K562 (cell line): ENCODE data around the gene TFEB. TPM values are rescaled to one million over a fixed set of nuclear protein-coding genes. Genes with fewer than 3 reads are reported as not detected.

ENCODE experiments used
- ATAC-seq: fragments of 200-7000 bp; cut with Tn5 transposase; 3 replicates; pipeline ENCODE4 v1.9.1; 2020; ENCODE audit warnings: moderate library complexity
- BruUV-seq: library from RNA; stranded (reverse); fragments of 400-500 nt; replicated peaks from 2 replicates; lab custom pipeline; 2021; lab: Mats Ljungman, UMichigan
- CTCF ChIA-PET: fragments of 300-600 bp; formaldehyde crosslinking; extraction: SDS; loops from one replicate; lab custom pipeline; 2021; ENCODE audit warnings: low intra/inter-chr PET ratio; lab: Yijun Ruan, JAX
- POLR2A ChIA-PET: fragments of 300-600, 350-650 bp; sonication (Branson Sonifier 250); formaldehyde crosslinking; extraction: SDS; loops from one replicate; lab custom pipeline; 2021; ENCODE audit warnings: antibody characterized with exemption, inconsistent platforms; lab: Yijun Ruan, JAX
- DNase-seq, 4 experiments: peaks; one replicate each; pipeline versions ENCODE4 v3.0.0 to v3.0.0-alpha.2; 2011 to 2018; ENCODE audit warnings: low spot score in 3 of 4, mixed read lengths in 3 of 4; ENCODE audit errors: extremely low read depth in 1 of 4
- FAIRE-seq: peaks from 2 replicates; lab custom pipeline; 2011; peaks lifted over from hg19 to GRCh38; lab: Jason Lieb, UNC
- H2AFZ ChIP-seq: 2 replicates; pipeline ENCODE4 v1.6.0; 2011; ENCODE audit warnings: low read depth, low read length, control low read depth, inconsistent platforms
- H3K27ac ChIP-seq: fragments of 200-600 bp; 3 replicates; pipeline ENCODE4 v1.8.0; 2011; ENCODE audit warnings: low read depth, mild to moderate bottlenecking, control low read depth, inconsistent platforms, low read length, moderate library complexity, mixed read lengths; ENCODE audit errors: extremely low read depth
- H3K27me3 ChIP-seq, 2 experiments: fragments of 300-600 bp in 1 of 2; 2 replicates in 1 of 2; 3 replicates in 1 of 2; pipeline versions ENCODE4 v1.6.0 to v1.8.0; 2011; ENCODE audit warnings: inconsistent platforms in 2 of 2, low read length in 2 of 2, mild to moderate bottlenecking in 1 of 2, mixed read lengths in 1 of 2, moderate library complexity in 1 of 2; ENCODE audit not compliant: control insufficient read depth in 2 of 2, insufficient read depth in 2 of 2
- H3K36me3 ChIP-seq: fragments of 300-600 bp; 3 replicates; pipeline ENCODE4 v1.8.0; 2011; ENCODE audit warnings: mild to moderate bottlenecking, low read length, inconsistent platforms; ENCODE audit not compliant: control insufficient read depth, insufficient read depth
- H3K4me1 ChIP-seq, 2 experiments: fragments of 200-600 bp in 1 of 2; replicated peaks in 1 of 2; 2 replicates in 1 of 2; 3 replicates in 1 of 2; pipeline versions ENCODE4 v1.5.1 to v1.8.0; 2011; ENCODE audit warnings: inconsistent platforms in 2 of 2, low read length in 2 of 2, mild to moderate bottlenecking in 1 of 2, mixed read lengths in 1 of 2, moderate library complexity in 1 of 2; ENCODE audit not compliant: control insufficient read depth in 2 of 2, insufficient read depth in 2 of 2
- H3K4me2 ChIP-seq: 2 replicates; pipeline ENCODE4 v1.6.1; 2011; ENCODE audit warnings: low read length, control low read depth, inconsistent platforms, mixed read lengths; ENCODE audit not compliant: insufficient read depth
- H3K4me3 ChIP-seq: fragments of 200-600 bp; sonication (generic), shearing (Covaris generic); 2 replicates; pipeline ENCODE4 v1.5.1; 2016; ENCODE audit warnings: control low read depth, inconsistent platforms
- H3K79me2 ChIP-seq: fragments of 200-600 bp; 3 replicates; pipeline ENCODE4 v1.8.0; 2011; ENCODE audit warnings: low read length, inconsistent platforms; ENCODE audit not compliant: control insufficient read depth, insufficient read depth
- H3K9ac ChIP-seq, 2 experiments: 2 replicates each; pipeline versions ENCODE4 v1.6.0 to v1.6.1; 2011; ENCODE audit warnings: low read depth in 2 of 2, low read length in 2 of 2, control low read depth in 1 of 2, inconsistent platforms in 1 of 2, mild to moderate bottlenecking in 1 of 2, mixed read lengths in 1 of 2; ENCODE audit not compliant: insufficient read depth in 1 of 2
- H3K9me1 ChIP-seq: one replicate; pipeline ENCODE4 v1.6.0; 2011; ENCODE audit warnings: inconsistent platforms, mild to moderate bottlenecking, low read length, moderate library complexity; ENCODE audit not compliant: control insufficient read depth, insufficient read depth
- H3K9me3 ChIP-seq: replicated peaks from 2 replicates; pipeline ENCODE4 v1.5.1; 2011; ENCODE audit warnings: low read depth, low read length, inconsistent platforms; ENCODE audit not compliant: control insufficient read depth, insufficient read depth
- H4K20me1 ChIP-seq: replicated peaks from 2 replicates; pipeline ENCODE4 v1.6.1; 2011; ENCODE audit warnings: low read length, inconsistent platforms, mixed read lengths; ENCODE audit not compliant: control insufficient read depth, insufficient read depth
- ATF6 ChIP-seq: sonication (generic); formaldehyde crosslinking; IDR thresholded peaks from 2 replicates; pipeline ENCODE4 v1.4.0; 2020; ENCODE audit warnings: mild to moderate bottlenecking, missing genetic modification reagents
- GABPB2 ChIP-seq: fragments of 250-450 bp; sonication (Bioruptor Pico); conservative IDR thresholded peaks from 2 replicates; pipeline ENCODE4 v1.5.1; 2021; ENCODE audit warnings: mild to moderate bottlenecking
- HBP1 ChIP-seq: fragments of 450-650 bp; formaldehyde crosslinking; IDR thresholded peaks from 2 replicates; pipeline ENCODE4 v1.4.0; 2022; ENCODE audit warnings: missing genetic modification characterization
- HDAC2 ChIP-seq: fragments of 450-650 bp; IDR thresholded peaks from 2 replicates; pipeline ENCODE4 v1.6.1; 2016; ENCODE audit warnings: mild to moderate bottlenecking
- HOXB6 ChIP-seq: fragments of 250-450 bp; sonication (Bioruptor Pico); IDR thresholded peaks from 2 replicates; pipeline ENCODE4 v1.5.1; 2022; ENCODE audit warnings: mild to moderate bottlenecking, borderline replicate concordance
- IRF2 ChIP-seq: sonication (generic); formaldehyde crosslinking; IDR thresholded peaks from 2 replicates; pipeline ENCODE4 v1.8.1; 2022; ENCODE audit warnings: mild to moderate bottlenecking, missing genetic modification reagents
- KLF6 ChIP-seq: fragments of 250-450 bp; sonication (Bioruptor Pico); IDR thresholded peaks from 2 replicates; pipeline ENCODE4 v1.4.0; 2020; ENCODE audit warnings: mild to moderate bottlenecking, moderate library complexity, borderline replicate concordance
- MECOM ChIP-seq: fragments of 250-450 bp; sonication (Bioruptor Pico); IDR thresholded peaks from 2 replicates; pipeline ENCODE4 v1.8.0; 2022; ENCODE audit warnings: inconsistent platforms
- TBL1XR1 ChIP-seq, 2 experiments: IDR thresholded peaks; 2 replicates each; pipeline ENCODE4 v1.6.1; 2012; ENCODE audit warnings: improper control_type of control experiment in 2 of 2, low read length in 2 of 2, mild to moderate bottlenecking in 1 of 2
- TCF7L2 ChIP-seq: fragments of 150-350 bp; IDR thresholded peaks from 2 replicates; pipeline ENCODE4 v1.6.1; 2016; ENCODE audit warnings: low read depth, mild to moderate bottlenecking, low read length, moderate library complexity
- TRIM24 ChIP-seq, 2 experiments: fragments of 450-650 bp; IDR thresholded peaks; 2 replicates each; pipeline ENCODE4 v1.6.1; 2016
- XRCC3 ChIP-seq: fragments of 450-650 bp; IDR thresholded peaks from 2 replicates; pipeline ENCODE4 v1.6.1; 2017; ENCODE audit warnings: mild to moderate bottlenecking, moderate library complexity
- WGBS: fragments of 100-300 bp; shearing (Covaris generic); methylation state at CpG from one replicate; pipeline ENCODE4 v1.1.6; 2016; ENCODE audit warnings: low coverage, mixed read lengths; ENCODE audit not compliant: insufficient coverage; ENCODE audit errors: missing lambda C conversion rate; 5-methylcytosine and 5-hydroxymethylcytosine counted together
- in situ Hi-C: fragments of 300-500 bp; cut with MboI; formaldehyde crosslinking; loops from 4 replicates; pipeline ENCODE4 v1.15.0; 2018; ENCODE audit warnings: inconsistent platforms, mixed read lengths
- intact Hi-C: fragments of 100-400 bp; cut with micrococcal nuclease; formaldehyde crosslinking; loops from 2 replicates; pipeline ENCODE4 v1.14.2; 2022
- polyA plus RNA-seq, 8 experiments: library from polyadenylated mRNA; depleted of rRNA in 4 of 8; stranded (reverse) in 5 of 8; unstranded in 3 of 8; fragments of >200 nt; fragmentation: Nextera tagmentation in 2 of 8; fragmentation: Illumina TruSeq in 1 of 8; extraction: Ambion mirVana in 2 of 8; extraction: Trizol in 1 of 8; gene quantifications; 2 replicates each; pipeline versions ENCODE4 v1.2.1 to v1.2.3, GENCODE V29; 2011 to 2014; ENCODE audit warnings: inconsistent platforms in 1 of 8, missing spikeins in 1 of 8
- total RNA-seq, 7 experiments: library from RNA; depleted of rRNA in 6 of 7; stranded (reverse); fragments of >200 nt in 6 of 7; fragmentation: Illumina TruSeq in 2 of 7; extraction: Trizol in 2 of 7; gene quantifications; 2 replicates each; pipeline versions ENCODE4 v1.2.1 to v1.2.3, GENCODE V29; 2011 to 2021; ENCODE audit warnings: low replicate concordance in 1 of 7
- TF ChIP-seq, protein P1 (sequence below), 2 experiments: fragments of 450-650 bp; formaldehyde crosslinking in 1 of 2; IDR thresholded peaks; 2 replicates each; pipeline versions ENCODE4 v1.4.0 to v1.6.1; 2014 to 2020; ENCODE audit warnings: mild to moderate bottlenecking in 2 of 2, borderline replicate concordance in 1 of 2, low read depth in 1 of 2

TFEB gene
- total and polyA plus RNA-seq, 9 of the 15 experiments (the other 6 are each of a cell fraction or from before 2014, with no cell fraction given), result 0.04 to 4.7 (median 2.0) TPM

- POLR2A ChIA-PET, result no interaction called here
- H3K4me1 ChIP-seq, result peaks cover 0 to 7% of the 10 kb centered on the region in 2 experiments; a peak in 1 of 5 replicates
- no peak for FAIRE-seq
- TF ChIP-seq HDAC2, result no peak
- no peak for TF ChIP-seq IRF2 (CRISPR knock-in tag)
- no peak for TF ChIP-seq HBP1 (CRISPR knock-in tag)
- no peak for TF ChIP-seq ATF6 (CRISPR knock-in tag)
- no peak for TF ChIP-seq TRIM24 (IDR thresholded peaks at IDR 0.05)
- TF ChIP-seq, protein P1, sequence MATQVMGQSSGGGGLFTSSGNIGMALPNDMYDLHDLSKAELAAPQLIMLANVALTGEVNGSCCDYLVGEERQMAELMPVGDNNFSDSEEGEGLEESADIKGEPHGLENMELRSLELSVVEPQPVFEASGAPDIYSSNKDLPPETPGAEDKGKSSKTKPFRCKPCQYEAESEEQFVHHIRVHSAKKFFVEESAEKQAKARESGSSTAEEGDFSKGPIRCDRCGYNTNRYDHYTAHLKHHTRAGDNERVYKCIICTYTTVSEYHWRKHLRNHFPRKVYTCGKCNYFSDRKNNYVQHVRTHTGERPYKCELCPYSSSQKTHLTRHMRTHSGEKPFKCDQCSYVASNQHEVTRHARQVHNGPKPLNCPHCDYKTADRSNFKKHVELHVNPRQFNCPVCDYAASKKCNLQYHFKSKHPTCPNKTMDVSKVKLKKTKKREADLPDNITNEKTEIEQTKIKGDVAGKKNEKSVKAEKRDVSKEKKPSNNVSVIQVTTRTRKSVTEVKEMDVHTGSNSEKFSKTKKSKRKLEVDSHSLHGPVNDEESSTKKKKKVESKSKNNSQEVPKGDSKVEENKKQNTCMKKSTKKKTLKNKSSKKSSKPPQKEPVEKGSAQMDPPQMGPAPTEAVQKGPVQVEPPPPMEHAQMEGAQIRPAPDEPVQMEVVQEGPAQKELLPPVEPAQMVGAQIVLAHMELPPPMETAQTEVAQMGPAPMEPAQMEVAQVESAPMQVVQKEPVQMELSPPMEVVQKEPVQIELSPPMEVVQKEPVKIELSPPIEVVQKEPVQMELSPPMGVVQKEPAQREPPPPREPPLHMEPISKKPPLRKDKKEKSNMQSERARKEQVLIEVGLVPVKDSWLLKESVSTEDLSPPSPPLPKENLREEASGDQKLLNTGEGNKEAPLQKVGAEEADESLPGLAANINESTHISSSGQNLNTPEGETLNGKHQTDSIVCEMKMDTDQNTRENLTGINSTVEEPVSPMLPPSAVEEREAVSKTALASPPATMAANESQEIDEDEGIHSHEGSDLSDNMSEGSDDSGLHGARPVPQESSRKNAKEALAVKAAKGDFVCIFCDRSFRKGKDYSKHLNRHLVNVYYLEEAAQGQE (IDR thresholded peaks at IDR 0.05; ENCODE audit: borderline replicate concordance), result no peak
- TF ChIP-seq, protein P1 (CRISPR knock-in tag; IDR thresholded peaks at IDR 0.05; ENCODE audit: low read depth), result no peak
- no peak for TF ChIP-seq HOXB6 (CRISPR knock-in tag)
- no peak for TF ChIP-seq XRCC3
- TF ChIP-seq TBL1XR1 (IDR thresholded peaks at IDR 0.05; ENCODE audit: low read length in 2 of 2), result no peak
- TF ChIP-seq KLF6 (CRISPR knock-in tag), result no peak
- TF ChIP-seq TCF7L2, result no peak
- TF ChIP-seq MECOM (CRISPR knock-in tag), result no peak
- TF ChIP-seq GABPB2 (CRISPR knock-in tag), result no peak
Observed at GRCh38 chr6:41755895-41756294, 20.5 kb upstream of the TFEB start.

More at GRCh38 chr6:41755895-41756294, 20.5 kb upstream of the TFEB start:
- Histone ChIP-seq H3K27me3 (peaks cover 34 to 46% of the 10 kb centered on the region in 2 experiments), H2AFZ (no peak overlapping the region), H3K9ac (no peak overlapping the region), H3K4me2 (no peak overlapping the region), H3K4me3 (no peak overlapping the region), H3K27ac (no peak overlapping the region), H3K9me3 (no peaks in the 10 kb centered on the region), H3K9me1 (no peaks in the 10 kb centered on the region), H3K79me2 (no peaks in the 10 kb centered on the region), H4K20me1 (no peaks in the 10 kb centered on the region), H3K36me3 (no peaks in the 10 kb centered on the region)
- DNase-seq, result no peak
- no TSS peak for BruUV-seq
- in situ Hi-C loops (no loop called here), intact Hi-C loops (no loop called here)
- ATAC-seq, result no peak; the same call in 2 of the 3 replicates
- 0% methylated on average over 4 of the region's 4 CpGs for WGBS
- CTCF ChIA-PET, result no interaction called here
